Measurements from ENCODE around the gene SASH1. TPM values are rescaled to one million over a fixed set of nuclear protein-coding genes. Genes with fewer than 3 reads are reported as not detected.

Gene SASH1
- total and polyA plus RNA-seq, 2 donors (not counting 1 experiment from before 2014, with no cell fraction given), result 38.6 to 44.6 TPM

GRCh38 chr6:148577687-148578488 is 235.2 kb downstream of the SASH1 start:
- Histone ChIP-seq H4K20me1 (ENCODE audit: control insufficient read depth, extremely low read depth, insufficient read depth, low read length) (no peaks in the 10 kb centered on the region), H2AFZ (ENCODE audit: low read length) (no peak overlapping the region), H3K36me3 (ENCODE audit: control insufficient read depth, insufficient read depth, low read length) (no peaks in the 10 kb centered on the region), H3K9ac (ENCODE audit: insufficient read depth, low read length) (no peak overlapping the region), H3K79me2 (ENCODE audit: control insufficient read depth, insufficient read depth, low read length) (no peaks in the 10 kb centered on the region), H3K4me3 (replicated peaks in 1 of 4; ENCODE audit: control extremely low read depth in 1 of 4, insufficient read depth in 1 of 4, low read depth in 3 of 4, low read length in 4 of 4) (no peak overlapping the region), H3K4me2 (ENCODE audit: extremely low read depth, insufficient read depth, low read length) (no peak overlapping the region), H3K27me3 (ENCODE audit: control insufficient read depth, insufficient read depth, low read length) (no peaks in the 10 kb centered on the region), H3K4me1 (ENCODE audit: control insufficient read depth, extremely low read depth, insufficient read depth, low read length) (no peaks in the 10 kb centered on the region), H3K9me3 (ENCODE audit: control insufficient read depth, insufficient read depth, low read depth, low read length) (no peaks in the 10 kb centered on the region), H3K27ac (ENCODE audit: insufficient read depth, low read length) (no peak overlapping the region)
- DNase-seq (ENCODE audit: low read depth in 2 of 2), result peak; percentile 70 to 86
- TF ChIP-seq, protein P1, sequence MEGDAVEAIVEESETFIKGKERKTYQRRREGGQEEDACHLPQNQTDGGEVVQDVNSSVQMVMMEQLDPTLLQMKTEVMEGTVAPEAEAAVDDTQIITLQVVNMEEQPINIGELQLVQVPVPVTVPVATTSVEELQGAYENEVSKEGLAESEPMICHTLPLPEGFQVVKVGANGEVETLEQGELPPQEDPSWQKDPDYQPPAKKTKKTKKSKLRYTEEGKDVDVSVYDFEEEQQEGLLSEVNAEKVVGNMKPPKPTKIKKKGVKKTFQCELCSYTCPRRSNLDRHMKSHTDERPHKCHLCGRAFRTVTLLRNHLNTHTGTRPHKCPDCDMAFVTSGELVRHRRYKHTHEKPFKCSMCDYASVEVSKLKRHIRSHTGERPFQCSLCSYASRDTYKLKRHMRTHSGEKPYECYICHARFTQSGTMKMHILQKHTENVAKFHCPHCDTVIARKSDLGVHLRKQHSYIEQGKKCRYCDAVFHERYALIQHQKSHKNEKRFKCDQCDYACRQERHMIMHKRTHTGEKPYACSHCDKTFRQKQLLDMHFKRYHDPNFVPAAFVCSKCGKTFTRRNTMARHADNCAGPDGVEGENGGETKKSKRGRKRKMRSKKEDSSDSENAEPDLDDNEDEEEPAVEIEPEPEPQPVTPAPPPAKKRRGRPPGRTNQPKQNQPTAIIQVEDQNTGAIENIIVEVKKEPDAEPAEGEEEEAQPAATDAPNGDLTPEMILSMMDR (conservative IDR thresholded peaks at IDR 0.05 in 1 of 2, IDR thresholded peaks at IDR 0.05 in 1 of 2; ENCODE audit: low read depth in 1 of 2, low read length in 2 of 2), result peak; percentile 90 to 93
- TF ChIP-seq EZH2 (IDR thresholded peaks at IDR 0.05; ENCODE audit: low read length, missing control alignments), result no peak

DNA sequence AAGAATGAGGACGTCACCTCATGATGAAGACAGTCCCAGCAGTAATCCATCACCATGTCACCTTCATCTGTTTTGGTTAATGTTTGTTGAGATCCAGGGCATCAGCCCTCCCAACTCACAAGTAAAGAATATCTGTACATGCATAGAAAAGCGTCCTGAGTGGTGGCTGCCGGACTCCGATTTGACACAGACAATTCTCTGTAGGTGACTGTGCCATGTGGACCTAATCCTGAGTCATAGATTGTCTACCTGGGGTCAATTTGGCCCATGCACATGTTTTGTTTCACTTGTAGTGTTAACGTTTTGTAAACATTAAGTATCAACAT is 235.8 kb downstream of the SASH1 start:
- DNase-seq (ENCODE audit: low read depth in 2 of 2), result no peak
- H3K4me2 ChIP-seq (ENCODE audit: extremely low read depth, insufficient read depth, low read length), result no peak overlapping the region
- no peaks in the 10 kb centered on the region for H3K79me2 ChIP-seq (ENCODE audit: control insufficient read depth, insufficient read depth, low read length)
- H3K9ac ChIP-seq (ENCODE audit: insufficient read depth, low read length), result no peak overlapping the region
- H3K27ac ChIP-seq (ENCODE audit: insufficient read depth, low read length), result no peak overlapping the region
- H3K4me1 ChIP-seq (ENCODE audit: control insufficient read depth, extremely low read depth, insufficient read depth, low read length), result no peaks in the 10 kb centered on the region
- H3K27me3 ChIP-seq (ENCODE audit: control insufficient read depth, insufficient read depth, low read length), result no peaks in the 10 kb centered on the region
- no peaks in the 10 kb centered on the region for H3K9me3 ChIP-seq (ENCODE audit: control insufficient read depth, insufficient read depth, low read depth, low read length)
- no peaks in the 10 kb centered on the region for H3K36me3 ChIP-seq (ENCODE audit: control insufficient read depth, insufficient read depth, low read length)
- H3K4me3 ChIP-seq (replicated peaks in 1 of 4; ENCODE audit: control extremely low read depth in 1 of 4, insufficient read depth in 1 of 4, low read depth in 3 of 4, low read length in 4 of 4), result no peak overlapping the region
- no peak overlapping the region for H2AFZ ChIP-seq (ENCODE audit: low read length)
- H4K20me1 ChIP-seq (ENCODE audit: control insufficient read depth, extremely low read depth, insufficient read depth, low read length), result no peaks in the 10 kb centered on the region
- no peak for TF ChIP-seq EZH2 (IDR thresholded peaks at IDR 0.05; ENCODE audit: low read length, missing control alignments)
- TF ChIP-seq, protein P1 (conservative IDR thresholded peaks at IDR 0.05 in 1 of 2, IDR thresholded peaks at IDR 0.05 in 1 of 2; ENCODE audit: low read depth in 1 of 2, low read length in 2 of 2), result no peak

GRCh38 chr6:148578837-148579565 is 236.4 kb downstream of the SASH1 start:
- no peaks in the 10 kb centered on the region for H3K9me3 ChIP-seq (ENCODE audit: control insufficient read depth, insufficient read depth, low read depth, low read length)
- no peaks in the 10 kb centered on the region for H3K27me3 ChIP-seq (ENCODE audit: control insufficient read depth, insufficient read depth, low read length)
- TF ChIP-seq, protein P1 (conservative IDR thresholded peaks at IDR 0.05 in 1 of 2, IDR thresholded peaks at IDR 0.05 in 1 of 2; ENCODE audit: low read depth in 1 of 2, low read length in 2 of 2), result no peak
- no peak for TF ChIP-seq EZH2 (IDR thresholded peaks at IDR 0.05; ENCODE audit: low read length, missing control alignments)
- no peak overlapping the region for H2AFZ ChIP-seq (ENCODE audit: low read length)
- no peak for DNase-seq (ENCODE audit: low read depth in 2 of 2)
- H3K4me1 ChIP-seq (ENCODE audit: control insufficient read depth, extremely low read depth, insufficient read depth, low read length), result no peaks in the 10 kb centered on the region
- H3K36me3 ChIP-seq (ENCODE audit: control insufficient read depth, insufficient read depth, low read length), result no peaks in the 10 kb centered on the region
- H3K27ac ChIP-seq (ENCODE audit: insufficient read depth, low read length), result no peak overlapping the region
- H3K79me2 ChIP-seq (ENCODE audit: control insufficient read depth, insufficient read depth, low read length), result no peaks in the 10 kb centered on the region
- H4K20me1 ChIP-seq (ENCODE audit: control insufficient read depth, extremely low read depth, insufficient read depth, low read length), result no peaks in the 10 kb centered on the region
- H3K4me2 ChIP-seq (ENCODE audit: extremely low read depth, insufficient read depth, low read length), result no peak overlapping the region
- H3K4me3 ChIP-seq (replicated peaks in 1 of 4; ENCODE audit: control extremely low read depth in 1 of 4, insufficient read depth in 1 of 4, low read depth in 3 of 4, low read length in 4 of 4), result no peak overlapping the region
- no peak overlapping the region for H3K9ac ChIP-seq (ENCODE audit: insufficient read depth, low read length)
